Right lobe of liver (tissue), 4 donors: ENCODE measurements around the gene H19.

Experiments
- POLR2A ChIP-seq: fragments of 450-650 bp; IDR thresholded peaks from one replicate; pipeline ENCODE4 v1.6.1; 2017; ENCODE audit warnings: antibody characterized with exemption, mild to moderate bottlenecking
- TF ChIP-seq, protein P1 (sequence below), 4 donors: fragments of 200-600 bp in 3 of 4; fragments of 450-650 bp in 1 of 4; IDR thresholded peaks; one replicate each; pipeline versions ENCODE4 v1.5.1 to v1.8.0; 2016 to 2022; ENCODE audit warnings: antibody characterized with exemption in 4 of 4, mild to moderate bottlenecking in 2 of 4
- donor health status: DM: no; HTN: no; CAD: no.
- donor health status: DM: no; HTN: no; CAD: no.
- donor health status: DM: no; HTN: yes; CAD: no.

DNA sequence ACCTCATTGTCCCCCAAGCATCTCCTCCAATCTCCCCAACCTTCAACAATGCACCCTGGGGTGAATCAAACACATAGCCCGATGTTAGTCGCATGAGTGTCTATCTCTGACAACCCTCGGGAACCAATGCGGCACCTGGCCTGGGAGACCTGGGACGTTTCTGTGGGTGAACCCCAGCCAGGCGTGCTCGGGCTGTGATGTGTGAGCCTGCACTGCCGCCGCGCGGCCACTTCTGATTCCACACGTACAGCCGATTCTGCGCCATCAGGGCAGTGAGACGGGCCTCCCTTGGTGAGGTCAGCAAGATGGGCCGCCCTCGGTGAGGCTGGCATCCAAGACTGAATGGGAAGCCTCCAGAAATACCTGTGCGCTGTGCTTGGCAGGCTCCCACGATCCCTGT lies 5.2 kb upstream of the H19 start:
- TF ChIP-seq POLR2A, result no peak
- TF ChIP-seq, protein P1, sequence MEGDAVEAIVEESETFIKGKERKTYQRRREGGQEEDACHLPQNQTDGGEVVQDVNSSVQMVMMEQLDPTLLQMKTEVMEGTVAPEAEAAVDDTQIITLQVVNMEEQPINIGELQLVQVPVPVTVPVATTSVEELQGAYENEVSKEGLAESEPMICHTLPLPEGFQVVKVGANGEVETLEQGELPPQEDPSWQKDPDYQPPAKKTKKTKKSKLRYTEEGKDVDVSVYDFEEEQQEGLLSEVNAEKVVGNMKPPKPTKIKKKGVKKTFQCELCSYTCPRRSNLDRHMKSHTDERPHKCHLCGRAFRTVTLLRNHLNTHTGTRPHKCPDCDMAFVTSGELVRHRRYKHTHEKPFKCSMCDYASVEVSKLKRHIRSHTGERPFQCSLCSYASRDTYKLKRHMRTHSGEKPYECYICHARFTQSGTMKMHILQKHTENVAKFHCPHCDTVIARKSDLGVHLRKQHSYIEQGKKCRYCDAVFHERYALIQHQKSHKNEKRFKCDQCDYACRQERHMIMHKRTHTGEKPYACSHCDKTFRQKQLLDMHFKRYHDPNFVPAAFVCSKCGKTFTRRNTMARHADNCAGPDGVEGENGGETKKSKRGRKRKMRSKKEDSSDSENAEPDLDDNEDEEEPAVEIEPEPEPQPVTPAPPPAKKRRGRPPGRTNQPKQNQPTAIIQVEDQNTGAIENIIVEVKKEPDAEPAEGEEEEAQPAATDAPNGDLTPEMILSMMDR (IDR thresholded peaks at IDR 0.05), result no peak
